ENCODE results near the gene PTGER1.

DNA sequence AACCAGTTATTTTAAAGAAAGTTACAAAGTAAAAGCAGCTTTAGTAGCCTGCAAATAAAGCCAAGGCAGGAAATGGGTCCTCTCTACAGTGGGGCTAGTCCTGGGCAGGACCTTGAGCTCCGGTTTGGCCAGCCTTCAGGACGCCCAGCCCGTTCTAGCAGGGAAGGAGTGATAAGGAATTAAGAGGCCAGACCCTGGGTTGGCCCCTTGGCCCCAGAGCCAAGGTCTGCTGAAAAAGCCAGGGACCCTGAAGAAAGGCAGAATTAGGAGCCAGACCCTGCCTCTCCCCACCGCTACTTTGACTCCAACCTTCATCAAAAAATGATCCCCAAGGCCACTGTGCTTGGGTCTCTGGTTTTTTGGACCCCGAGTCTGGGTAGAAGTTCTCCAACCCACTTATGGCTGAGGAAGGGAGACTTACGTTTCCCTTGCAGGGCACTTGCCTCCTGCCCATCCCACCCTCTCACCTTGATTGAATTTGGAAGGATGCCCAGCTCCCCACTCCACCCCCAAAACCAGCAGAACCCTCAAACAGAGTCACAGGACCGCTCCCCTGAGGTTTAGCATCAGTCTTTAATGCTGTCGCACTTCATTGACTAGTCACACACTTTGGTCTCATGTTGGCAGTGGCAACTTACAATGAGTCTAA is 39.2 kb upstream of the PTGER1 start:
- TF ChIP-seq, protein P1, sequence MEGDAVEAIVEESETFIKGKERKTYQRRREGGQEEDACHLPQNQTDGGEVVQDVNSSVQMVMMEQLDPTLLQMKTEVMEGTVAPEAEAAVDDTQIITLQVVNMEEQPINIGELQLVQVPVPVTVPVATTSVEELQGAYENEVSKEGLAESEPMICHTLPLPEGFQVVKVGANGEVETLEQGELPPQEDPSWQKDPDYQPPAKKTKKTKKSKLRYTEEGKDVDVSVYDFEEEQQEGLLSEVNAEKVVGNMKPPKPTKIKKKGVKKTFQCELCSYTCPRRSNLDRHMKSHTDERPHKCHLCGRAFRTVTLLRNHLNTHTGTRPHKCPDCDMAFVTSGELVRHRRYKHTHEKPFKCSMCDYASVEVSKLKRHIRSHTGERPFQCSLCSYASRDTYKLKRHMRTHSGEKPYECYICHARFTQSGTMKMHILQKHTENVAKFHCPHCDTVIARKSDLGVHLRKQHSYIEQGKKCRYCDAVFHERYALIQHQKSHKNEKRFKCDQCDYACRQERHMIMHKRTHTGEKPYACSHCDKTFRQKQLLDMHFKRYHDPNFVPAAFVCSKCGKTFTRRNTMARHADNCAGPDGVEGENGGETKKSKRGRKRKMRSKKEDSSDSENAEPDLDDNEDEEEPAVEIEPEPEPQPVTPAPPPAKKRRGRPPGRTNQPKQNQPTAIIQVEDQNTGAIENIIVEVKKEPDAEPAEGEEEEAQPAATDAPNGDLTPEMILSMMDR (IDR thresholded peaks at IDR 0.05): no peak
- no peak for TF ChIP-seq POLR2A (IDR thresholded peaks at IDR 0.05)

Measured in thyroid gland (tissue), 4 donors.